Measurements from ENCODE around the gene PIF1.

The PIF1 gene

DNA sequence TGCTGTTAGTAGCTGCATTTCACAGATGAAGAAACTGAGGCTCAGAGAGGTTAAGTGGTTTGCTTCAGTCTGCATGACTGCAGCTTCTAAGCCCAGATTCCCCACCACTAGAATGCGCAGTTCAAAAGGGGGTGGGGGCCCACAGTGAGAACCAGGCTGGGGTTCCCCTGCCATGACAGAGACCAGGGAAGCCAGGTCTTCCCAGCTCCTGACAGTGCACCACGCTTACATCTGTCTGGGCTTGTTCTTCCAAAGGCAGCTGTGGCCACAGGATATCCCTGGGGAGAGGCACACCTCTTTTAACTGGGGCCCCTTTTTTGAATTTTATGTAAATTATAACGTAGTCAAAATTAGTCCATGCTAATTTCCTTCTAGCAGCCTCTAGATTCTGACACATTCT is 21.6 kb upstream of the PIF1 start:
- Histone ChIP-seq H3K36me3 (ENCODE audit: control insufficient read depth, insufficient read depth, low read length) (peaks cover 57% of the 10 kb centered on the region), H3K4me3 (ENCODE audit: extremely low read depth, insufficient read depth, low read length, poor library complexity, severe bottlenecking) (no peak overlapping the region), H3K4me1 (ENCODE audit: control insufficient read depth, insufficient read depth, low read length, poor library complexity, severe bottlenecking) (peaks cover 50% of the 10 kb centered on the region), H3K27ac (ENCODE audit: low read depth, low read length, severe bottlenecking) (no peak overlapping the region), H3K9me3 (ENCODE audit: control insufficient read depth, low read length) (no peaks in the 10 kb centered on the region)
- 67 to 100% methylated on average over 1 to 2 of the region's 3 CpGs for WGBS, 2 experiments (ENCODE audit: insufficient coverage in 2 of 2)

DNA sequence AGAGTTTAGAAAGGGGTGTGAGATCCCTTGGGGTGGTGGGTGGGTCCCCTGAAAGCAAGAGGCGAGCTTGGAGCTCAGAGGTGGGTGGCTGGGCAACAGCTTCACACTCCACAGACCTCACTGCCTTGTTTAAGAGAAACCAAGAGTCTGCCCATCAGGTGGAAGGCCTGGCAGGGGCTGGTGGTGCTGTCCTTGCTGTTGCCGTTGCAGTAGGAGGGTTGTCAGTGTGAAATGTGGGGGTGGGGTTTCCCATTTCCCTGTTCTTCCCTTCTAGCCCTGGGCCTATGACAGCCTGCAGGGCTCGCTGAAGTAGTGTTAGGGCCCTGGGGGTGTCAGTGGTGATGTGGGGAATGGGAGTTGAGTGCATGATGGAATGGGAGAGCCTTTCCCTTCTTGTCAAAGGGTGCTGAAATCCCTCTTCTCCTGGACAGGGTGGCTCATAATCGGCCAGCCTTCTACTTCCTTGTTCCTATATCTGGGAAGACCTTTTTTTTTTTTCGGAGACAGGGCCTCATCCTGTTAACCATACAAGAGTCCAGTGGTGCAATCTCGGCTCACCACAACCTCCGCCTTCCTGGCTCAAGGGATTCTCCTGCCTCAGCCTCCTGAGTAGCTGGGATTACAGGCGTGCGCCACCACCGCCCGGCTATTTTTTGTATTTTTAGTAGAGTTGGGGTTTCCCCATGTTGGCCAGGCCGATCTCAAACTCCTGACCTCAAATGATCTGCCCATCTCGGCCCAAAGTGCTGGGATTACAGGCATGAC is 20.6 kb upstream of the PIF1 start:
- H3K36me3 ChIP-seq (ENCODE audit: control insufficient read depth, insufficient read depth, low read length) = peaks cover 57% of the 10 kb centered on the region
- peaks cover 42% of the 10 kb centered on the region for H3K4me1 ChIP-seq (ENCODE audit: control insufficient read depth, insufficient read depth, low read length, poor library complexity, severe bottlenecking)
- no peak overlapping the region for H3K4me3 ChIP-seq (ENCODE audit: extremely low read depth, insufficient read depth, low read length, poor library complexity, severe bottlenecking)
- WGBS, 2 experiments (ENCODE audit: insufficient coverage in 2 of 2) = 84 to 92% methylated on average over 6 to 10 of the region's 13 CpGs
- H3K27ac ChIP-seq (ENCODE audit: low read depth, low read length, severe bottlenecking) = no peak overlapping the region
- H3K9me3 ChIP-seq (ENCODE audit: control insufficient read depth, low read length) = no peaks in the 10 kb centered on the region

- H3K36me3 ChIP-seq (ENCODE audit: control insufficient read depth, insufficient read depth, low read length) = peaks cover 51% of the 10 kb centered on the region
- WGBS, 2 experiments (ENCODE audit: insufficient coverage in 2 of 2) = 62 to 80% methylated on average over 1 to 2 of the region's 2 CpGs
- H3K4me3 ChIP-seq (ENCODE audit: extremely low read depth, insufficient read depth, low read length, poor library complexity, severe bottlenecking) = no peak overlapping the region
- peaks cover 38% of the 10 kb centered on the region for H3K4me1 ChIP-seq (ENCODE audit: control insufficient read depth, insufficient read depth, low read length, poor library complexity, severe bottlenecking)
- peak overlapping the region; percentile 29 for H3K27ac ChIP-seq (ENCODE audit: low read depth, low read length, severe bottlenecking)
- no peaks in the 10 kb centered on the region for H3K9me3 ChIP-seq (ENCODE audit: control insufficient read depth, low read length)
Measured at GRCh38 chr15:64845183-64845611, 19.8 kb upstream of the PIF1 start.

- Histone ChIP-seq H3K4me1 (ENCODE audit: control insufficient read depth, insufficient read depth, low read length, poor library complexity, severe bottlenecking) (peaks cover 34% of the 10 kb centered on the region), H3K27ac (ENCODE audit: low read depth, low read length, severe bottlenecking) (no peak overlapping the region), H3K9me3 (ENCODE audit: control insufficient read depth, low read length) (no peaks in the 10 kb centered on the region), H3K4me3 (ENCODE audit: extremely low read depth, insufficient read depth, low read length, poor library complexity, severe bottlenecking) (no peak overlapping the region), H3K36me3 (ENCODE audit: control insufficient read depth, insufficient read depth, low read length) (peaks cover 46% of the 10 kb centered on the region)
- 77 to 81% methylated on average over 3 to 6 of the region's 8 CpGs for WGBS, 2 experiments (ENCODE audit: insufficient coverage in 2 of 2)
Measured at GRCh38 chr15:64844576-64845145, 19.2 kb upstream of the PIF1 start.

- whole genome bisulfite sequencing, 2 experiments (ENCODE audit: insufficient coverage in 2 of 2) = 89 to 100% methylated on average over 2 to 4 of the region's 4 CpGs
- H3K4me1 ChIP-seq (ENCODE audit: control insufficient read depth, insufficient read depth, low read length, poor library complexity, severe bottlenecking) = peaks cover 34% of the 10 kb centered on the region
- H3K4me3 ChIP-seq (ENCODE audit: extremely low read depth, insufficient read depth, low read length, poor library complexity, severe bottlenecking) = no peak overlapping the region
Measured at GRCh38 chr15:64843991-64844390, 18.5 kb upstream of the PIF1 start.

DNA sequence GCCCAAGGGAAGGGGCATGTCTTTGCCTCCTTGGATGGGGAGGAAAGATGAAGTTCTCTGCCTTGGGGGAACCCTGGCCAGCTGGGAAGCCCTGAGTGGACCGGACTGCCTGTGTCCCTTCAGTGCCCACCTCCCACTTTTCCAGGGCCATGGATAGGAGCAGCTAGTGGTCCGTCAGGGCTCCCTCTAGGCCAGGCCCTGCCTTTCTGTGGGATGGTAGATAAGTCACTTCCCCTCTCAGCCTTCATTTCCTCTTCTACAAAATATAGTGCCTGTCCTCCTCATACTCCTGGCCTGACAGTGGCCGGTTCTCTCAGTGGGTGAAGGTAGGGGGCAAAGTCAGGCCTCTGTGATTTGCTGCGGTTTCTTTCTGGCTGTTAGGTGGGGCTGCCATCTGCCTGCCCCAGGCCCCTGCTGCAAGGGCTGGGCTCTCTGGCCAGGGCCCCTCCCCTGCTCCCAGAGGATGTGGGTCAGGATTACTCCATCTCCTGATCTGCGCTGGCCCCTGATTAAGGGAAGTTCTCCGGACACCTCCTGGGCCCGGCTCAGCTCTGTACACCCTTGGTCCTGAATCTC is 17.6 kb upstream of the PIF1 start:
- Histone ChIP-seq H3K4me3 (ENCODE audit: extremely low read depth, insufficient read depth, low read length, poor library complexity, severe bottlenecking) (peak overlapping the region; percentile 86), H3K4me1 (ENCODE audit: control insufficient read depth, insufficient read depth, low read length, poor library complexity, severe bottlenecking) (peaks cover 32% of the 10 kb centered on the region), H3K27ac (ENCODE audit: low read depth, low read length, severe bottlenecking) (peak overlapping the region; percentile 53), H3K9me3 (ENCODE audit: control insufficient read depth, low read length) (no peaks in the 10 kb centered on the region), H3K36me3 (ENCODE audit: control insufficient read depth, insufficient read depth, low read length) (peaks cover 32% of the 10 kb centered on the region)
- WGBS, 2 experiments (ENCODE audit: insufficient coverage in 2 of 2) = 50 to 66% methylated on average over 1 to 5 of the region's 7 CpGs

More at GRCh38 chr15:64843991-64844390, 18.5 kb upstream of the PIF1 start:
- peaks cover 41% of the 10 kb centered on the region for H3K36me3 ChIP-seq (ENCODE audit: control insufficient read depth, insufficient read depth, low read length)
- no peak overlapping the region for H3K27ac ChIP-seq (ENCODE audit: low read depth, low read length, severe bottlenecking)
- H3K9me3 ChIP-seq (ENCODE audit: control insufficient read depth, low read length) = no peaks in the 10 kb centered on the region

- H3K36me3 ChIP-seq (ENCODE audit: control insufficient read depth, insufficient read depth, low read length) = peaks cover 26% of the 10 kb centered on the region
- peaks cover 32% of the 10 kb centered on the region for H3K4me1 ChIP-seq (ENCODE audit: control insufficient read depth, insufficient read depth, low read length, poor library complexity, severe bottlenecking)
- H3K27ac ChIP-seq (ENCODE audit: low read depth, low read length, severe bottlenecking) = peak overlapping the region; percentile 53
- WGBS, 2 experiments (ENCODE audit: insufficient coverage in 2 of 2) = 3 to 13% methylated on average over 11 to 13 of the region's 26 CpGs
- H3K4me3 ChIP-seq (ENCODE audit: extremely low read depth, insufficient read depth, low read length, poor library complexity, severe bottlenecking) = peak overlapping the region; percentile 86
- H3K9me3 ChIP-seq (ENCODE audit: control insufficient read depth, low read length) = no peaks in the 10 kb centered on the region
Measured at GRCh38 chr15:64842096-64842939, 16.9 kb upstream of the PIF1 start.

- H3K4me1 ChIP-seq (ENCODE audit: control insufficient read depth, insufficient read depth, low read length, poor library complexity, severe bottlenecking) = peaks cover 32% of the 10 kb centered on the region
- H3K9me3 ChIP-seq (ENCODE audit: control insufficient read depth, low read length) = no peaks in the 10 kb centered on the region
- 0 to 1% methylated on average over 23 to 35 of the region's 75 CpGs for WGBS, 2 experiments (ENCODE audit: insufficient coverage in 2 of 2)
- peaks cover 18% of the 10 kb centered on the region for H3K36me3 ChIP-seq (ENCODE audit: control insufficient read depth, insufficient read depth, low read length)
- H3K27ac ChIP-seq (ENCODE audit: low read depth, low read length, severe bottlenecking) = peak within 1 kb of the TSS; percentile 78
- H3K4me3 ChIP-seq (ENCODE audit: extremely low read depth, insufficient read depth, low read length, poor library complexity, severe bottlenecking) = peak within 1 kb of the TSS; percentile 86
Measured at GRCh38 chr15:64841344-64842095, 16.1 kb upstream of the PIF1 start, which contains the start of gene PLEKHO2. PLEKHO2 (plus strand) TSS chr15:64841915; CDS start chr15:64842017, 102 bp downstream.

- H3K4me1 ChIP-seq (ENCODE audit: control insufficient read depth, insufficient read depth, low read length, poor library complexity, severe bottlenecking) = peaks cover 32% of the 10 kb centered on the region
- WGBS, 2 experiments (ENCODE audit: insufficient coverage in 2 of 2) = 0% methylated on average over 11 to 12 of the region's 12 CpGs
- peak overlapping the region; percentile 60 for H3K4me3 ChIP-seq (ENCODE audit: extremely low read depth, insufficient read depth, low read length, poor library complexity, severe bottlenecking)
- H3K27ac ChIP-seq (ENCODE audit: low read depth, low read length, severe bottlenecking) = peak overlapping the region; percentile 78
- no peaks in the 10 kb centered on the region for H3K9me3 ChIP-seq (ENCODE audit: control insufficient read depth, low read length)
- H3K36me3 ChIP-seq (ENCODE audit: control insufficient read depth, insufficient read depth, low read length) = peaks cover 13% of the 10 kb centered on the region
Measured at GRCh38 chr15:64841060-64841343, 15.6 kb upstream of the PIF1 start.

DNA sequence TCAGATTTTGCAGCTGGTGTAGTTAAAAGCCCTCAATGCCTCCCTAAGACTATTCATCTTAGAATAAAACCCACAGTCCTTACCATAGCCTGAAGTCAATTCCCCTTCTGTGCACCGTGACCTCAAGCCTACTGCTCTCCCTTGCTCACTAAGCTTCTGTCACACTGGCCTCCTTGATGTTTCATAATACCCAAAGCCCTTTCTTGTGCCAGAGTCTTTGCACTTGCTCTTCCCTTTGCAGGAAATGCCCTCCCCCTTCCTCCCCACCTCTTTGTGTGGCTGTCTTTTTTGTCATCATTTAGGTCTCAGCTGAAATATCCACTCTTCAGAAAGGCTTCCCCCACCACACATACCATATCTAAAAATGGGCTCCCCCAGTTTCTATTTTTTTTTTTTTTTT is 12.1 kb upstream of the PIF1 start:
- H3K4me3 ChIP-seq (ENCODE audit: extremely low read depth, insufficient read depth, low read length, poor library complexity, severe bottlenecking) = no peak overlapping the region
- WGBS, 2 experiments (ENCODE audit: insufficient coverage in 2 of 2) = 90 to 100% methylated on average over 1 of the region's 1 CpG
- H3K4me1 ChIP-seq (ENCODE audit: control insufficient read depth, insufficient read depth, low read length, poor library complexity, severe bottlenecking) = peaks cover 7% of the 10 kb centered on the region
- no peaks in the 10 kb centered on the region for H3K9me3 ChIP-seq (ENCODE audit: control insufficient read depth, low read length)
- H3K27ac ChIP-seq (ENCODE audit: low read depth, low read length, severe bottlenecking) = no peak overlapping the region
- no peaks in the 10 kb centered on the region for H3K36me3 ChIP-seq (ENCODE audit: control insufficient read depth, insufficient read depth, low read length)

Data from mesodermal cell (in vitro differentiated cells).